Ishikawa (cell line): ENCODE results near the gene SLC3A2.

Experiments
- CEBPB ChIP-seq: IDR thresholded peaks from 2 replicates; pipeline ENCODE4 v1.6.1; 2012
- CREB1 ChIP-seq: IDR thresholded peaks from 2 replicates; pipeline ENCODE4 v1.6.1; 2012; ENCODE audit warnings: low read depth
- EGR1 ChIP-seq: IDR thresholded peaks from 2 replicates; pipeline ENCODE4 v1.6.1; 2012
- EP300 ChIP-seq: IDR thresholded peaks from 2 replicates; pipeline ENCODE4 v1.6.1; 2012; ENCODE audit warnings: borderline replicate concordance
- FOXM1 ChIP-seq: IDR thresholded peaks from 2 replicates; pipeline ENCODE4 v1.6.1; 2012; ENCODE audit warnings: low read depth, borderline replicate concordance
- MAX ChIP-seq: IDR thresholded peaks from 2 replicates; pipeline ENCODE4 v1.6.1; 2012
- NFIC ChIP-seq: IDR thresholded peaks from 2 replicates; pipeline ENCODE4 v1.6.1; 2012
- RAD21 ChIP-seq: IDR thresholded peaks from 2 replicates; pipeline ENCODE4 v1.6.1; 2012; ENCODE audit warnings: low read depth
- REST ChIP-seq: IDR thresholded peaks from 2 replicates; pipeline ENCODE4 v1.6.1; 2012; ENCODE audit warnings: low read depth, mild to moderate bottlenecking
- TAF1 ChIP-seq: IDR thresholded peaks from 2 replicates; pipeline ENCODE4 v1.6.1; 2012; ENCODE audit warnings: low read depth, mild to moderate bottlenecking
- TCF12 ChIP-seq: IDR thresholded peaks from 2 replicates; pipeline ENCODE4 v1.6.1; 2012; ENCODE audit warnings: low read depth
- TEAD4 ChIP-seq: IDR thresholded peaks from 2 replicates; pipeline ENCODE4 v1.6.1; 2012
- YY1 ChIP-seq: IDR thresholded peaks from 2 replicates; pipeline ENCODE4 v1.6.1; 2012; ENCODE audit warnings: low read depth
- ZBTB7A ChIP-seq: IDR thresholded peaks from 2 replicates; pipeline ENCODE4 v1.6.1; 2012; ENCODE audit warnings: low read depth
- TF ChIP-seq, protein P1 (sequence below): IDR thresholded peaks from 2 replicates; pipeline ENCODE4 v1.6.1; 2012

The SLC3A2 gene

DNA sequence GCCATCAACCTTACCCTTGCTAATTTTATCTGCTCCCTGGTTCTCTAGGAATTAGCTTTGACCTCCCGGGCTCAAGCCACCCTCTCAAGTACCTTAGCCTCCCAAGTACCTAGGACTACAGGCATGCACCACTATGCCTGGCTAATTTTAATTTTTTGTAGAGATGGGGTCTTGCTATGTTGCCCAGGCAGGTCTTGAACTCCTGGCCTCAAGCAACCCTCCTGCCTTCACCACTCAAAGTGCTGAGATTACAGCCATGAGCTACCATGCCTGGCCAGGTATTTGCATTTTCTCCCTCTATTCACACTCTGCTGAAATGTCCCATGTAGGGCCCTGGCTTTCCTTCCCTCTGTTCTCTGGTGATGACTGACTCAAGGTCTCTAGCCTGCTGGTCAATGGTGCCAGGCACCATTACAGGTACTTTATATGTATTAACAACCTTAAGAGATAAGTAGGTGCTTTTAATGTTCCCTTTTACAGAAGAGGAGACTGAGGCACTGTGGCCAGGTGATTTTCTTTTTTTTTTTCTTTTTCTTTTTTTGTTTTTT lies 32.9 kb upstream of the SLC3A2 start:
- TF ChIP-seq TEAD4 (no peak), NFIC (no peak), EP300 (no peak), EGR1 (no peak), RAD21 (no peak), TCF12 (no peak), CEBPB (no peak), CREB1 (no peak), REST (no peak), YY1 (no peak), ZBTB7A (no peak), TAF1 (no peak), MAX (no peak), FOXM1 (no peak)
- TF ChIP-seq, protein P1, sequence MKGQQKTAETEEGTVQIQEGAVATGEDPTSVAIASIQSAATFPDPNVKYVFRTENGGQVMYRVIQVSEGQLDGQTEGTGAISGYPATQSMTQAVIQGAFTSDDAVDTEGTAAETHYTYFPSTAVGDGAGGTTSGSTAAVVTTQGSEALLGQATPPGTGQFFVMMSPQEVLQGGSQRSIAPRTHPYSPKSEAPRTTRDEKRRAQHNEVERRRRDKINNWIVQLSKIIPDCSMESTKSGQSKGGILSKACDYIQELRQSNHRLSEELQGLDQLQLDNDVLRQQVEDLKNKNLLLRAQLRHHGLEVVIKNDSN, result no peak

DNA sequence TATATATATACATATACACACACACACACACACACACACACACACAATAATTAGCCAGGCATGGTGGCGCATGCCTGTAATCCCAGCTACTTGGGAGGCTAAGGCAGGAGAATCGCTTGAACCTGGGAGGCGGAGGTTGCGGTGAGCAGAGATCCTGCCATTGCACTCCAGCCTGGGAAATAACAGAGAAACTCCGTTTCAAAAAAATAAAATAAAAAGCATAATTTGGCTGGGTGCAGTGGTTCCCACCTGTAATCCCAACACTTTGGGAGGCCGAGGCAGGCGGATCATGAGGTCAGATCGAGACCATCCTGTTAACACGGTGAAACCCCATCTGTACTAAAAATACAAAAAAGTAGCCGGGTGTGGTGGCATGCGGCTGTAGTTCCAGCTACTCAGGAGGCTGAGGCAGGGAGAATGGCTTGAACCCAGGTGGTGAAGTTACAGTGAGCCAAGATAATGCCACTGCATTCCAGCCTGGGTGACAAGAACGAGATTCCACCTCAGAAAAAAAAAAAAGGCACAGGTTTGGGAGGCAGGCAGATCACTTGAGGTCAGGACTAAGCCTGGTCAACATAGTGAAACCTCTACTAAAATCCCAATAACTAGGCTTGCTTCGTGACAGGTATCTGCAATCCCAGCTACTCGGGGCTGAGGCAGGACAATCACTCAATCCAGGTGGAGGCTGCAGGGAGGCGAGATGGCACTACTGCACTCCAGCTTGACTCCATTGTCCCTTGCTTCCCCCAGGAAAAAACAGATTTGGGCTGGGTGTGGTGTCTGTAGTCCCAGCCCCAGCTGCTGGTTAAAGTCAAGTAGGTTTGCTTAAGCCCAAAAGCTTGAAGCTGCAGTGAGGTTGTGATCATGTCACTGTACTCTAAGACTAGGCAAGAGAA lies 29.5 kb upstream of the SLC3A2 start:
- TF ChIP-seq TAF1 (no peak), CREB1 (no peak; the same call in 1 of the 2 replicates), TCF12 (no peak), MAX (no peak; the same call in 1 of the 2 replicates), CEBPB (no peak), FOXM1 (no peak), ZBTB7A (no peak), RAD21 (no peak), EGR1 (no peak), EP300 (no peak), NFIC (no peak)
- TF ChIP-seq, protein P1, result no peak

DNA sequence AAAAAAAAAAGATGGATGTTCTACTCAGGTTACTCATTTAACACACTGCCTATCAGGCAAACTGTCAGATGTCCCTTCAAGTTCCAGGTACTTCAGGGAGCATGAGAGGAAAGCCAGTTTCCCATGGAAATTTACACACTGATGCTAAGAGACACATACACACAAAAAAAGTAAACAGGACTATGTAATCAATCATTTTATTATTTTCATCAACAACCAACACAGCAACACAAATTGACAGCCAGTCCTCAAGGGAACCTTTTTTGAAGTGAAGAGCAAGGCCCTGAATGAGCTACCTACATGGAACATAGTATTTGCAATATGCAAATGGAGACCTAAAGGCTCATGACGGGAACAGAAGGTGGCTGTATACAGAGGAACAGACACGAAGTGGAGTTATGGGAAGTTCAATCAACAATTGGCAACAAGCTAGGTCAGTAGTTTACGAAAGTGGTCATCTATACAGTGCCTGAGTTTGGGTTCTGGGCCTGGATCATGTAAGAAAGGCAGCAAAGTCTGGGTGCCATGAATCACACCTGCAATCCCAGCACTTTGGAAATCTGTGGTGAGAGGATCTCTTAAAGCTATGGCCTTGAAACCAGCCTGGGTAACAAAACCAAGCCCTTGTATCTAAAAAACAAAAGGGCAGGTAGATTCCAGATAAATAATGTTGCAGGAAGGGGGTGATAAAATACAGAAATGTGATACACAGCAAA lies 28.7 kb upstream of the SLC3A2 start:
- TF ChIP-seq RAD21, result no peak

- TF ChIP-seq REST (no peak), TCF12 (no peak)
Measured at GRCh38 chr11:62852523-62853188, 28.0 kb upstream of the SLC3A2 start.

- no peak for TF ChIP-seq TAF1
- no peak for TF ChIP-seq EP300
- TF ChIP-seq, protein P1, result no peak
- no peak for TF ChIP-seq FOXM1
- no peak for TF ChIP-seq CREB1
- no peak for TF ChIP-seq TCF12
- TF ChIP-seq ZBTB7A, result no peak
- TF ChIP-seq MAX, result no peak
- no peak for TF ChIP-seq NFIC
- no peak for TF ChIP-seq CEBPB
- TF ChIP-seq REST, result no peak
- TF ChIP-seq TEAD4, result no peak
- no peak for TF ChIP-seq EGR1
- TF ChIP-seq YY1, result no peak
Measured at GRCh38 chr11:62853279-62853965, 27.3 kb upstream of the SLC3A2 start.
